ENCODE measurements around the gene EID2B.

- TF ChIP-seq CTCF (tag by site-specific recombination; IDR thresholded peaks at IDR 0.05) (no peak), ZNF121 (tag by site-specific recombination; IDR thresholded peaks at IDR 0.05) (no peak), MZF1 (tag by site-specific recombination; IDR thresholded peaks at IDR 0.05; ENCODE audit: borderline replicate concordance) (no peak), ZNF274 (IDR thresholded peaks at IDR 0.05; ENCODE audit: low read length) (no peak), ZNF274 (tag by site-specific recombination; IDR thresholded peaks at IDR 0.05; ENCODE audit: borderline replicate concordance) (no peak), ZNF239 (tag by site-specific recombination; IDR thresholded peaks at IDR 0.05) (no peak), ZEB2 (tag by site-specific recombination; IDR thresholded peaks at IDR 0.05) (no peak), ZNF292 (tag by site-specific recombination; IDR thresholded peaks at IDR 0.05; ENCODE audit: borderline replicate concordance, low read depth) (no peak), ZNF843 (tag by site-specific recombination; IDR thresholded peaks at IDR 0.05) (no peak), ZNF704 (tag by site-specific recombination; IDR thresholded peaks at IDR 0.05) (no peak), ZNF24 (tag by site-specific recombination; IDR thresholded peaks at IDR 0.05) (no peak), ZNF311 (tag by site-specific recombination; IDR thresholded peaks at IDR 0.05; ENCODE audit: borderline replicate concordance) (no peak), ZBTB11 (tag by site-specific recombination; conservative IDR thresholded peaks at IDR 0.05; ENCODE audit: low read depth) (no peak)
Measured at GRCh38 chr19:39563408-39563807, 30.8 kb upstream of the EID2B start.
